HG03025 (cell line): Measurements from ENCODE around the gene CYB561D2.

ENCODE experiments used
- ATAC-seq: cut with Tn5 transposase; IDR thresholded peaks from one replicate; pipeline ENCODE4 v1.9.1; 2021; ENCODE audit warnings: mild to moderate bottlenecking, moderate library complexity; ENCODE audit not compliant: unreplicated experiment, low FRiP score

The CYB561D2 gene

GRCh38 chr3:50340448-50341329 lies 10.0 kb upstream of the CYB561D2 start, which contains the start of gene RASSF1:
Gene RASSF1, minus strand, starts transcription at chr3:50340836. Its CDS starts 31 bp downstream, at chr3:50340805.
- ATAC-seq = no peak

GRCh38 chr3:50341537-50341936 lies 9.1 kb upstream of the CYB561D2 start:
- ATAC-seq = no peak

GRCh38 chr3:50341996-50342650 lies 8.5 kb upstream of the CYB561D2 start:
- no peak for ATAC-seq

GRCh38 chr3:50342813-50343633 lies 7.6 kb upstream of the CYB561D2 start:
- ATAC-seq = no peak

GRCh38 chr3:50345008-50345407 lies 5.7 kb upstream of the CYB561D2 start:
- no peak for ATAC-seq

- ATAC-seq = no peak
Measured at GRCh38 chr3:50345586-50346234, 5.0 kb upstream of the CYB561D2 start, which contains the start of gene ZMYND10. Gene ZMYND10, minus strand, starts transcription at chr3:50345732. Its CDS starts 153 bp downstream, at chr3:50345579.

GRCh38 chr3:50347187-50347813 lies 3.4 kb upstream of the CYB561D2 start:
- no peak for ATAC-seq

DNA sequence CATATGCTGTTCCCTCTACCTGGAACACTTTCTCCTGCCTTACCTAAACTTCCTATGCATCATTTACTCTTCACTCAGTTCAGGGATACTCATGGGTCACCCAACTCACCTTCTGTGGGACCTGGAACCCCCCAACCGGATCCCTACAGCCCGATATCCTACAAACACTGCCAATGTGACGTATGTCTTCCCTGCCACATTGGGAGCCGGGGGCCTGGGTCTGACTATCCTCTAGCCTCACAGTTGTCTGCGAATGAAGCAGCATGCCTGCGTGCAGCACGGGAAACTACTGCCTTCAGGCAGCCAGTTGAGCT lies 492 bp upstream of the CYB561D2 start:
- ATAC-seq = no peak

- ATAC-seq = no peak
Measured at GRCh38 chr3:50351323-50351697, 648 bp downstream of the CYB561D2 start.

GRCh38 chr3:50352781-50353180 lies 2.1 kb downstream of the CYB561D2 start:
- no peak for ATAC-seq

DNA sequence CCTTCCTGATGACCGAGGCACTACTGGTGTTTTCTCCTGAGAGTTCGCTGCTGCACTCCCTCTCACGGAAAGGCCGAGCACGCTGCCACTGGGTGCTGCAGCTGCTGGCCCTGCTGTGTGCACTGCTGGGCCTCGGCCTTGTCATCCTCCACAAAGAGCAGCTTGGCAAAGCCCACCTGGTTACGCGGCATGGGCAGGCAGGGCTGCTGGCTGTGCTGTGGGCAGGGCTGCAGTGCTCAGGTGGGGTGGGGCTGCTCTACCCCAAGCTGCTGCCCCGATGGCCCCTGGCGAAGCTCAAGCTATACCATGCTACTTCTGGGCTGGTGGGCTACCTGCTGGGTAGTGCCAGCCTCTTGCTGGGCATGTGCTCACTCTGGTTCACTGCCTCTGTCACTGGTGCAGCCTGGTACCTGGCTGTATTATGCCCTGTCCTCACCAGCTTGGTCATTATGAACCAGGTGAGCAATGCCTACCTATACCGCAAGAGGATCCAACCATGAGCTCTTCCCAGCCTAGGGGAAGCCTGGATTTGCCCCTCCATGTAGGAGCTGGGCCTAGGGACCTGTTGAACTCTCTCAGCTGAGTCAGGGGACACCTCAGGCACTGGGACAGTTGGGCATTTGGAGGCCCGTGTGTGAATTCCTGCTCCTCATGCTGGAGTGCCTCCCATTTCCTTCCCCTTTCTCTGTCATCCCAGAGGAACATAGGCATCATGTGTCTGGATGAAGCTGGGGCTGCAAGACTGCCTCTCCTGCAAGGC lies 2.8 kb downstream of the CYB561D2 start:
- ATAC-seq = no peak

DNA sequence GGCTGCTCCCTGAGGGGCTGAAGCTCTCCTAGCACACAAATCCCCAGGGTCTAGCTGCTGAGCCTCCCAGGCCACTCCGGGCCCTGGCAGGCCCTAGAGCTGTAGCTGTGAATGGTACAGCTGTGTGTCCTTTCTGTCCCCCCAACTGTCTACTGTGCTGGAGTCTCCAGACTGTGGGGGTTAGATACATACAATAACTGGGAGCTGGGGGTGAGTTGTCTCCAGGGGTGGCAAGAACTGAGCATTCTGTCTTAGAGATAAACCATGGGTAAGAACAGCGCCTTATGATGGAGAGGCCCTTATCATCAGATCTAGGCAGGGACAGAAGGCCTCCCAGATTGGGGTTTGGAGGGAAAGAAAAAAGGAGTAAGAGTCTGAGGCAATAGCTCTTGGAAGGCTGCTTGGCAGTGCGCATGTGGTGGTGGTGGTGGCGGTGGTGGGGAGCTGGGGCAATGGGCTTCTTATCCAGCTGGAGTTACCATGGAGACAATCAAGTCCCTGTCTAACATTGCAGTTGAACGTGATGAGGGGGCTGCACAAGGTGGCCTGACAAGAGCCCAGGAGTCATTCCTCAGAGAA lies 3.6 kb downstream of the CYB561D2 start:
- ATAC-seq = no peak

DNA sequence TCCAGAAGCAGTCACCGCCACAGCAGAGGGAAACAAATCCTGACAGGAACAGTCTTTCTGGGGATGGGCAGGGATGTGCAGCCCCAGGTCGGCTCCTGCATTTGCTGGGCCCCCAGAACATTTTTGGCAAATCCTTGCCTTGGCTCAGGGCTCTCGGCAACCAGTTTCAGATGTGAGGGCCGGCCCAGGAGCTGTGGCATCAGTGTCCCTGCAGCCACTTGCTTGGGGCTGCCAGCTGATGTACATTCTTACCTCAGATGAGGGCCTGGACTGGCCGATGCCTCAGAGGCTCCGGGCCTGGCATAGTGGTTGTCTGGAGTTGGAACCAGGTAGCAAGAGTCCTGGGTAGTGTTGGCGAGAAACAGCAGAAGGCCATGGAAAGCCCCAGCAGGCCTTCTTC lies 4.2 kb downstream of the CYB561D2 start:
- ATAC-seq = no peak

DNA sequence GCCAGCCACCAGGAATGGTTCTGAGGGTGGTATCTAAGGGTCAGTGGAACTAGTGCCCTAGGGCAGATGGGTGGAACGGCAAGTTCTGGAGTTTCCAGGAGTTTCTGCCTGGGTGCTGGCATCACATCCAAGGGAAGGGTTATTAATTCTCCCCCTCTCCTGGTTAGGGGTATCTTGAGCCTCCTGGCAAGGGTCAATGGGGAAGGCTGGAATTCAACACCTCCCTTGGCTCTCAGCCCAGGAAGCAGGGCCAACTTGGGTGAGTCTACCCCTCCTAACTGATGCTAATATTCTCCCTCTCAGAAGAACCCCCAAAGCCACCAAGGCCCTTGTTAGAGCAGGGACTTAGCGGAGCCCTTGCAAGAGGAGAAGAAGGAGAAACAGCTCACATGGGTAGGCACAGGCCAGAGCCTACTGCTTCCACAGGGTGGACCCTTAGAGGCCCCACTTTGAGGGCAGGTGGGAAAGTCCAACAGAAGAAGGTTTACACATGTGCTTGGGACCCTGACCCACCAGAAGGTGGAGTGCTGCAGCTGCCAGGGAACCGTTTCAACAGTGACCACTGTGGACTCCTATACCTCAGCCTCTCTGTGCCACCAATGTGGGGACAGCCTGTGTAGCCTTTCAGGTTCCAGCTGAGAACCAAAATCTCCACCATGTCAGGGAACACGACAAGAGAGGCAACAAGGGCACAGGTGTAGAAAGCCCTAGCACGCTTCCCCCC lies 5.3 kb downstream of the CYB561D2 start:
- ATAC-seq = no peak

DNA sequence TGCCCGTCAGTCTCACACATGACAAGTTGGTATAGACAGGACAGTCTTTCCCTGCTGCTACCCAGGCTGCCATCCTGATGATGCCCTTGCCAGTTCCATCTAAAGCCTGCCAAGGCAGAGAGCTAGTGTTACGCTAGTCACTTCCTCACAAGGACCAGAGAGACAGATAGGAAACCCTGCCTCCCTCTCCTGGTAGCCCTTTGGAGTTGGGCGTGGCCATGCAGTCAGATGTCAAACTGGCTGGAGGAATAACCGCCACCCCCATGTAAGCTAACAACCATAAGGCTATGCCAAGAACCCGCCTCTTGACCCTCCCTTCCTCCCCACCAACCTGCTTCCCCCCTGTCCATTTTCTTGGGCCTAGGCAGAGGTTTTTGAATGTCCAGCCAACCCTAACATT lies 5.9 kb downstream of the CYB561D2 start:
- ATAC-seq = no peak

GRCh38 chr3:50357481-50357880 lies 6.8 kb downstream of the CYB561D2 start:
- ATAC-seq = no peak

DNA sequence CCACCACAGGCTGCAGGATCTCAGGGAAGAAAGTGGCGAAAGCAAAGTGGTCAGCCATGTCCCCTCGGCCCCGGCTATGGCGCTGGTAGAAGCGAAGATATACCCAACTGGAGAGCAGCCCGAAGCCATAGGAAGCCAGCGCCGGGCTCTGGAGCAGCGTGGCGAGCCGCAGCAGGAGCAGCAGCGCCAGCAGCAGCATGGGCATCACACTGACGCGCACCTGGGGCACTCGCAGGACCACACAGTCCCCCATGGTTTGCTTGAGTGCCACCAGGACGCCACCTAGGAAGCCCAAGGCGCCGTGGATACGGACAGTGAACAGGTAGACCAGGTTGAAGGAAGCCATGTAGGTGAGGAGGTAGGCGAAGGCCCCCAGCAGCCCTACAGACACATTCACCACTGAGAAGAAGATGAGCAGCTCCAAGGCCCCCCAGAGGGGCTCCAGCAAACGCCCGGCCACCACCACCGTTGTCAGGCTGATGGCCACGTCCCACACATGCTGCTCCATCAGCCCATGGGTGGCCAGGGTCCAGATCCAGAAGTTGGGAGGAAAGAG lies 7.8 kb downstream of the CYB561D2 start:
- no peak for ATAC-seq
